H1 (cell line): Measurements from ENCODE around the gene NTN5. TPM values are rescaled to one million over a fixed set of nuclear protein-coding genes. Genes with fewer than 3 reads are reported as not detected.

ENCODE experiments used
- GABPA ChIP-seq: IDR thresholded peaks from 2 replicates; pipeline ENCODE4 v1.6.1; 2011; ENCODE audit warnings: mild to moderate bottlenecking, low read length, moderate library complexity, borderline replicate concordance; ENCODE audit not compliant: insufficient read depth
- RFX5 ChIP-seq: IDR thresholded peaks from 2 replicates; pipeline ENCODE4 v1.6.1; 2011; ENCODE audit warnings: low read depth, low read length, improper control_type of control experiment, borderline replicate concordance
- RNF2 ChIP-seq: fragments of 200-900, 300-1000 bp; sonication (generic); IDR thresholded peaks from 2 replicates; pipeline ENCODE4 v1.7.1; 2016; ENCODE audit warnings: borderline replicate concordance, low read depth, mild to moderate bottlenecking, antibody characterized with exemption, low read length; ENCODE audit not compliant: poor library complexity, severe bottlenecking; ENCODE audit errors: missing control alignments
- SAP30 ChIP-seq: fragments of 300-600 bp; sonication (generic); IDR thresholded peaks from 2 replicates; pipeline ENCODE4 v1.7.1; 2012; ENCODE audit warnings: low read length, moderate library complexity, mild to moderate bottlenecking, inconsistent platforms; ENCODE audit not compliant: insufficient read depth, insufficient replicate concordance
- SIX5 ChIP-seq: IDR thresholded peaks from 2 replicates; pipeline ENCODE4 v1.6.1; 2011; ENCODE audit warnings: mild to moderate bottlenecking, low read depth, low read length
- ZNF274 ChIP-seq: IDR thresholded peaks from 2 replicates; pipeline ENCODE4 v1.7.0; 2012; ENCODE audit warnings: low read length, borderline replicate concordance; ENCODE audit errors: extremely low read depth
- polyA plus RNA-seq, 7 experiments: library from polyadenylated mRNA; depleted of rRNA in 3 of 7; stranded (reverse) in 5 of 7; unstranded in 2 of 7; fragments of >200 nt in 5 of 7; fragments of 200-250 nt in 2 of 7; gene quantifications; 1 replicate in 5 of 7; 2 replicates in 1 of 7; 4 replicates in 1 of 7; pipeline versions ENCODE4 v1.2.1 to v1.2.3, GENCODE V29; 2011 to 2013; ENCODE audit warnings: missing spikeins in 2 of 7, mixed read lengths in 2 of 7
- total RNA-seq: library from RNA; stranded (reverse); fragmentation: NEBNext Ultra II Directional; extraction: Animal tissue kit (Norgen Biotek cat#: 25700); gene quantifications from 2 replicates; pipeline ENCODE4 v1.2.1, GENCODE V29; 2021

NTN5 gene
- total and polyA plus RNA-seq, 2 of the 8 experiments (the other 6 are each of a cell fraction or from before 2014, with no cell fraction given), result 0.47 to 0.85 TPM

DNA sequence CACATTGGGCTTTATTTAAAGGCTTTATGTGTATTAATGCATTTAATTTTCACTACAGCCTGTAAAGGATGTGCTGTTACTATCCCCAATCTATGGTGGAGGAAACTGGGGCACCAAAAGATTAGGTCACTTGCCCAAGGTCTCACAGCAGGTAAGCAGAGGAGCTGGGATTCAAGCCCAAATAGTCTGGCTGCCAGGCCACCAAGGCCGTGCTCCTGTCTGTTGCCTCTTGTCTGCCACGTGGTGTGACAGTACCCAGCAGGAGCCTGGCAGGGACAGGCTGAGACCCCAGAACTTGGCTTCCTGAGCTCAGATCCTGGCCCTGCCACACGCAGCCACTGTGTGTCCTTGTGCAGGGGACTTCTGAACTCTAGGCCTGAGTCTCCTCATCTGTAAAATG lies 4.5 kb downstream of the NTN5 start (continued):
- TF ChIP-seq RNF2 (no peak), ZNF274 (no peak), GABPA (no peak), SAP30 (no peak), RFX5 (no peak), SIX5 (no peak)
